ENCODE measurements around the gene PRKCA.

PRKCA gene

GRCh38 chr17:66636111-66636510 is 333.7 kb downstream of the PRKCA start:
- DNase-seq: peak; percentile 21

- DNase-seq: no peak
Observed at GRCh38 chr17:66637491-66637890, 335.1 kb downstream of the PRKCA start.

GRCh38 chr17:66638707-66639479 is 336.5 kb downstream of the PRKCA start:
- DNase-seq: no peak

- no peak for DNase-seq
Observed at GRCh38 chr17:66643815-66644710, 341.6 kb downstream of the PRKCA start.

GRCh38 chr17:66645259-66645658 is 342.8 kb downstream of the PRKCA start:
- DNase-seq: no peak

GRCh38 chr17:66647391-66647983 is 345.1 kb downstream of the PRKCA start:
- no peak for DNase-seq

- DNase-seq: no peak
Observed at GRCh38 chr17:66649818-66650543, 347.6 kb downstream of the PRKCA start.

- DNase-seq: no peak
Observed at GRCh38 chr17:66650544-66650877, 348.1 kb downstream of the PRKCA start.

- DNase-seq: no peak
Observed at GRCh38 chr17:66652840-66653507, 350.6 kb downstream of the PRKCA start.

GRCh38 chr17:66654106-66654740 is 351.8 kb downstream of the PRKCA start:
- DNase-seq: peak; percentile 46

GRCh38 chr17:66654764-66655163 is 352.4 kb downstream of the PRKCA start:
- DNase-seq: no peak

GRCh38 chr17:66655461-66655860 is 353.0 kb downstream of the PRKCA start:
- DNase-seq: no peak

- peak; percentile 88 for DNase-seq
Observed at GRCh38 chr17:66655861-66656260, 353.4 kb downstream of the PRKCA start.

- peak; percentile 10 for DNase-seq
Observed at GRCh38 chr17:66661411-66662256, 359.2 kb downstream of the PRKCA start.

GRCh38 chr17:66662496-66662895 is 360.1 kb downstream of the PRKCA start:
- no peak for DNase-seq

GRCh38 chr17:66663041-66663606 is 360.7 kb downstream of the PRKCA start:
- no peak for DNase-seq

- no peak for DNase-seq
Observed at GRCh38 chr17:66664336-66664735, 361.9 kb downstream of the PRKCA start.

- no peak for DNase-seq
Observed at GRCh38 chr17:66665194-66665593, 362.8 kb downstream of the PRKCA start.

GRCh38 chr17:66667090-66667489 is 364.7 kb downstream of the PRKCA start:
- no peak for DNase-seq

GRCh38 chr17:66667491-66668030 is 365.1 kb downstream of the PRKCA start:
- DNase-seq: peak; percentile 62
